Stimulated activated CD4-positive, alpha-beta T cell treated with anti-CD3 and anti-CD28 coated beads, Interleukin-4, amount 100 ng/mL, for 24 hours (primary cell): Measurements from ENCODE around the gene MKRN1.
"Not testable (repeated sequence)": the region's sequence is repeated elsewhere in the genome, so short reads cannot be mapped to it uniquely, and the experiment has no call there.

Source experiments
- DNase-seq: peaks from one replicate; pipeline ENCODE4 v3.0.0-alpha.2; 2020

MKRN1 gene, protein sequence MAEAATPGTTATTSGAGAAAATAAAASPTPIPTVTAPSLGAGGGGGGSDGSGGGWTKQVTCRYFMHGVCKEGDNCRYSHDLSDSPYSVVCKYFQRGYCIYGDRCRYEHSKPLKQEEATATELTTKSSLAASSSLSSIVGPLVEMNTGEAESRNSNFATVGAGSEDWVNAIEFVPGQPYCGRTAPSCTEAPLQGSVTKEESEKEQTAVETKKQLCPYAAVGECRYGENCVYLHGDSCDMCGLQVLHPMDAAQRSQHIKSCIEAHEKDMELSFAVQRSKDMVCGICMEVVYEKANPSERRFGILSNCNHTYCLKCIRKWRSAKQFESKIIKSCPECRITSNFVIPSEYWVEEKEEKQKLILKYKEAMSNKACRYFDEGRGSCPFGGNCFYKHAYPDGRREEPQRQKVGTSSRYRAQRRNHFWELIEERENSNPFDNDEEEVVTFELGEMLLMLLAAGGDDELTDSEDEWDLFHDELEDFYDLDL

DNA sequence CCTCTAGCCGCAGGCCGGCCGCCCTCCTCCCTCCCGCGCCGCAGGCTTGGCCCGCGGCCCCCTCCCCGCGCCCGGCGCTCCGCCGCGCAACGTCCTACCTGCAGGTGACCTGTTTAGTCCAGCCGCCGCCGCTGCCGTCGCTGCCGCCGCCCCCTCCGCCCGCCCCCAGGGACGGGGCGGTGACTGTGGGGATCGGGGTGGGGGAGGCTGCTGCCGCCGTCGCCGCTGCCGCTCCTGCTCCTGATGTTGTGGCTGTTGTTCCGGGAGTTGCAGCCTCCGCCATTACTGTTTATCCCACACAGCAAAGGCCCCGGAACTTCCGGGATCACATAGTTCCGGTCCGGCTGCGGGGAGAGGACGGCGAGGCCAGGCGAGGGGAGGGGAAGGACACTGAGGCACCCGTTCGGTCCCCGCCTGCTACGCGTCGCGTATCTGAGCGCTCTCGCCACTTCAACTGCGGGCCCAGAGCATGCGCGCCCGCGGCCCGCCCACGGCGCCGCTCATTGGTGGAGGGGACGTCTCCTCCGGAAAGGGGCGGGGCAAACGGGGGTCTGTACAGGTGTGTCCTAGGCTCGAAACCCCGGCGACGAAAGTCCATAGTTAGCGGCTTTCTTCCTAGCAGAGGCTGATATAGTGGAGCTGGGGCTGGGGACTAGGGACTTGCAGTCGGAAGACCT lies at the start of gene MKRN1:
Gene MKRN1, minus strand, starts transcription at position 444 of the 677 bp plus-strand sequence. Its CDS starts 161 bp downstream, at position 283.
- DNase-seq = peak; percentile 93

DNA sequence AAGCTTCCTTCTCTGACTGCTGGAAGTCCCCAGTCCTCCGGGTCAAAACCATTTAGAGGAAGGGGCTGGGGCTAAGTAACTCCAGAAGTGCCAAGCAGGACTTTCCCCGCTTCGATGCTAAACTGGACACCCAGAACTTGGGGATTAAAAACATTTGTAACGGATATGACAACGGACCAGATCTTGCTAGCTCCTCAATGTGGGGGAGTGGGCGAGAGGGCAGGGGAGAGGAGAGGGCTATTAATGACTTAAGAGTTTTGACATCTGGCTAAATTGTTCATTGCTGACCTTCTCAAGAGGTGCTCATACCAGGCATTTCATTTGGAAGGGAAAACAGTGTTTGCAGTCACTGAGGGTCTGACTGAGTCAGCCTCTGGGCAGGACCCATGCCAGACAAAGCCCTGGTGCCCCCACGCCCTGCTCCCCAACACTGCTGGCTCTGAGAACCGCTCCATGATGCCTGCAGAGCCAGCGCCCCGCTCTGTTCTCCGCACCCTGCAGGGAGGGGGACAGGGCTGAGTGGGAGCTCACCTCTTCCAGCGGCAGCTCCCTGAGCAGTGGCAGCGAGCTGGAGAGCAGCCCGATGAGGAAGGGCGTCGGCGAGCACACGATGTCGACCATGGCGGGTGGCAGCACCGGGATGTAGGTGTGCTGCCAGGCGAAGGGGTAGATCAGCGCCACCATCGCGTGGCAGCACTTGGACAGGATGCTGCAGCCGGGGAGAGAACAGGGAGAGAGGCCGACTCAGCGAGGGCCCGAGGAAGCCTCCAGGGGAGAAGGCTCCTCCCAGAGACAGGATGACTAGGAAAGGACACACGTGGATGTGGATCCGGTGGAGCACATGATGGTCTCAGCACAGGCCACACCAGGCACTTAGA lies 47.7 kb upstream of the MKRN1 start:
- no peak for DNase-seq

DNA sequence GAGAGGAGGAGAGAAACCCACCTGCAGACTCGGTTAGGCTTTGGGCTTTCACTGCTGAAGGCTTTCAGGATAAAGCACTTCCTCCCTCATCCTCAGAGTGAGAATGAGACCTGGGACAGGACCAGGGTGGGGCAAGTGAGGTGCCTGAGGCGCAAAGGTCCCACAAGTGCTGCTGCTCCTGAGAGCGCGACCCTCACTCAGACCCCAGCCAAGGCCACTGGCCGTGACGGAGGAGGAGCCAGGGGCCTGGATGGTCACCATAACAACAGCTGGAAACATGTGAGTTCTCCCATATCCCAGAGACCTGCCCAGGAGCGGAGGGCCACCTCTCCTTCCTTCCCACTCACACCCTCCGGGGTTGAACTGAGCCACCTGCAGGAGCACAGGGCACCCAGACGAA lies 46.9 kb upstream of the MKRN1 start:
- no peak for DNase-seq

DNA sequence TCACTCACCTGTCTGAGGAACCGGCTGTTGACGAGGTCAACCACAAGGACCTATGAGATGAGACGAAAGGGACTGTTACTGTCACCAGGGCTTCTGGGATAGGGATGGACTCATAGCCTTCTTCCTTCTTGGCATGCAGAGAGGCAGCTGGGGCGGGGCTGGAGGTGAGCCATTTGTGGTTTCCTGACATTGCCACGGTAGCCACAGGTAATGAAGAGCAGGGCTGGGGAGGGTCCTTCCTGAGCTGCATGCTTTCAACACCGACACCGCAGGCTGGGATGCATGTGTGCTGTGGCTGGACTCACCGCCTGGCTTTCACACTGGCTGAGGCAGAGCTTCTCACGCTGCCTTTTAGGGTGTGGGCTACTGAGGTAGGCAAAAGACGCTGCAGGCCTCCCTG lies 46.4 kb upstream of the MKRN1 start:
- no peak for DNase-seq

DNA sequence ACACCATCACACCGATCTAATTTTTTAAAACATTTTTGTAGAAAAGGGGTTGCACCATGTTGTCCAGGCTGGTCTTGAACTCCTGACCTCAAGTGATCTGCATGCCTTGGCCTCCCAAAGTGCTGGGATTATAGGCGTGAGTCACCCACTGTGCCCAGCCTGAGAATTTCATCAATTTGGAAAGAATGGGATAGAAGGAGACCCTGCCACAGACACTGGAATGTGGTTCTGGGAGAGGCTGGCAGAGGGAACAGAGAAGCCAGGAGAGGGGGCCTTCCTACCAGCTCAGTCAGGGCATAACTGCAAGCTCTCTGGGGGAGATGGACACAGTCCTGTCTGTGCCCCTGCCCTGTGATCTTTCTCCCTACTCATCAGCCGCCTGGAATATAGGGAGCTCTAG lies 42.1 kb upstream of the MKRN1 start:
- no peak for DNase-seq

DNA sequence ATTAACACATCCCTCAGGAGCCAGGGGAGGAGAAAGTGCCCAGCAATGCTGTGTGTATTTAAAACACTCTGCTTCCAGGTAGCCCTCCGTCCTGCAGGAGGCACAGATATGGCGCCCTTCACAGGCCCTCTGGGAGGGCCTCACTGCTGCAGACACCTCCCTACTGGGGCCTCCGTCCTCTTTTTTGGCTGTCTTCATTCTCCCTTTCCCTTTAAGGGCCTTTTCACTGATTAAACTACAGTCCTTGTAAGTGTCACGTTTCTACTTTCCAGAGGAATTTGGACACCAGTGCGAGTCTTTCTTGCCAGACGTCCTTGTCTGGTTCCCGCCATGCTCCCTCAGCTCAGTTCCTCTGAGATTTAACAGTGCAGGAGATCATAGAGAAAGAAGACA lies 39.7 kb upstream of the MKRN1 start:
- DNase-seq = no peak

DNA sequence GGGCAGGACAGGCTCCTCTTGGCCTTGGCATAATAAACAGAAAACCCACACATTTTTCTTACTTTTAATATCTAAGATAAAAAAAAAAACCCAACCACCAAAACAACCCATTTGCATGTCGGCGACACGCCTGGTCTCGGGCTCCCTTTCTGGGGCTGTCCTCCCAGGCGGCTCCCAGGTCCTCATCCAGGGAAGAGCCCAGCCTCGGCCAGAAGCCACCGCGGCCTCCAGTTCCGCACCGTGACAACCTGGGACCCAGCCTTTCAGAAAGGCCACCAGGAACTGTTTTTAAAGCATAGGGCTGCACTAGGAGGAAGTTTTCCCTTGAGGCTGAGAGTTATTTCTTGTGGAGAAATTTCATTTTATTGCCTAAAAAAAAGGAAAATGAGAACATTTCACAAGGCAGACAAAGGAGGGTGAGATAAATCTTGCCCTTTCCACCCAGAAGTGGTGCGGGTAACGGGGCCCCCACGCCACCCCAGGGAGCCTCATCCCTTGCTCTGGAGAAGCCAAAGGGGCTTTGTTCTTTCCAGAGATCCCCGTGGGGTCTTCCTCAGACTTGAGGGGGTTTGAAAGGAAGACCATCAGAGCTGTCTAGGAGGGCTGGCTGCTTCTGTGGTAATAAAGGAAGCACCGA lies 39.2 kb upstream of the MKRN1 start:
- DNase-seq = no peak

DNA sequence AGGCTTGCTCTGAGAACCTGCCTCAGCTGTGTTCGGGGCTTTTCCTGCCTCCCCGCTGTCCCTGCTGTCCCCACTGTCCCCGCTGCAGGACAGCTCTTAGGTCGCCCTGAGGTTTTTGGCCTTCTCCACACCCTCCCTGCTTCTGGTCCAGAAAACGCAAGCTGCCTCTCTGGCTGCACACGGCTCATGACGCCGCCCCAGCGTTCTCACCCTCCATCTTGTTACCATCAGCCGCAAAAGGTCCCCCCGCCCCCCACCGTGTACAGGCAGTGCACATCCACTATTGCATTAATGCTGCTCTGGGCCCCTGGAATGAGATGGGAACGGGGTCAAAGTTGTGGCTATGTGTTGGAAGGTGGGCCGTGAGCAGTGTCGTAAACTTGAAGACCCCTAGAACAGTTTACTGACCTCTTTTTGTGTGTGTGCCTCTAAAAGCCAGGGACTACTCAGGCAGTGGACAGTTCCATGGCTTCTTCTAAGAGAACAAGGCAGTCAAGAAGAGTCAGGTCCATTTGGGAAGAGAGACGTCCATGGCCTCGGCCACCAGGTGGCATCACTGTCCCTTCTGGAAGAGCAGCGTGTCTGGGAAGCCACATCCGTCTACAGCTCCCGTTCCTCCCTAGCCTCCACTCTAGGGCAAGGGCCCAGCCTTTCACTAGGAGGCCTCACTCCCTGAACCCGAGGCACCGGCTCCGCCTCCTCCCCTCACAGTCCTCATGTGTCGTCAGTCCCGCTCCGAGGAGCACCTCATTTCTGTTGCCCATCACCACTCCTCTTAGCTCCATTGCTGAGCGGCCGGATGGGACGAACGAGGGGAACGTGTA lies 38.5 kb upstream of the MKRN1 start:
- peak; percentile 72 for DNase-seq

DNA sequence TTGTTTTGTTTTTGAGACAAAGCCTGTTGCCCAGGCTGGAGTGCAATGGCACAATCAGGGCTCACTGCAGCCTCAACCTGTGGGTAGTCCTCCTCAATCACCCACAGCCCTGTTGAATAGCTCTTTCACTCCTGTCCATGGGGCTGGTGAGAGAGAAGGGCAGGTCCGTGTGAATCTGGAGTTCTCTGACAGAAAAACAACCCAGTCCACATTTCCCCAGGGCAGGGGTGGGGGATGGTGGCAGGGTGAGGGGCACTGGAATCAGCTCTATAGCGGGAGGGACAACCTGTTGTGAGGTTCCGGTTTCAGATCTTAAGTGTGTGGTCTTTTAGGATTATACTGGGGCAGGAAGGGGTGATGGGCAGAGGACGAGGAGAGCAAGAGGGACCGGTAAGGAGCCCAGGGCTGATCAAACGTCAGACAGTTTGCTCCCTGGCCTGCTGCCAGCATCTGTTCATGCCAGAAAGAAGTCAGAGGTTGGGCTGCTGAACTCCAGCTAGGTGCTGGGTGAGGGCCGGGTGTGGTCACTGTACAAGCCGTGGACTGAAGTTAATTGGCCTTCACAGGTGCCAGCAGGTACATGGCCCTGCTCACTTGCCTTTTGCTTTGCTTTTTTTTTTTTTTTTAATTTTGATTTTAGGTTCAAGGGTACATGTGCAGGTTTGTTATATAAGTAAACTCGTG lies 33.2 kb upstream of the MKRN1 start:
- DNase-seq = no peak

DNA sequence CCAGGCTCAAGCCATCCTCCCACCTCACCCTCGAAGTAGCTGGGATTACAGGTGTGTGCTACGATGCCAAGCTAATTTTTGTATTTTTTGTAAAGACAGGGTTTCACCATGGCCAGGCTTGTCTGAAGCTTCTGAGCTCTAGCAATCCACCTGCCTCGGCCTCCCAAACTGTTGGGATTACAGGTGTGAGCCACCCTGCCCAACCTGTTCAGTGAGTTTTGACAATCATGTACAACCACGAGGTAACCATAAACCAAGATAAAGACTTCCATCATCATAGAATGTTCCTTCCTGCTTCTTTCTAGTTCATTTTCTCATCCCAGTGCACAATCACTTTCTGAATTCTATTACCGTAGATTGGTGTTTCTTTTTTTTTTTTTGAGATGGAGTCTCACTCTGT lies 30.5 kb upstream of the MKRN1 start:
- no peak for DNase-seq

DNA sequence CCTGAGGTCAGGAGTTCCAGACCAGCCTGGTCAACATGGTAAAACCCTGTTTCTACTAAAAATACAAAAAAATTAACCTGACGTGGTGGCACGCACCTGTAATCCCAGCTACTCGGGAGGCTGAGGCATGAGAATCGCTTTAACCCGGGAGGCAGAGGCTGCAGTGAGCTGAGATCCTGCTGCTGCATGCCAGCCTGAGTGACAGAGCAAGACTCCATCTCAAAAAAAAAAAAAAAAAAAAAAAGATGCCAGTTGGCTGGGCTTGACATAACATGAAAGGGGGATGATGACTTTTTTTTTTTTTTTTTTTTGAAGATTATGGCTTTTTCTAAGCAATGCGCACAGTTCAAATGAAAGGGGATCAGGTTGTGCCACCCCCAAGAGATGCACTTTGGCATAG lies 28.3 kb upstream of the MKRN1 start:
- not testable (repeated sequence) for DNase-seq

DNA sequence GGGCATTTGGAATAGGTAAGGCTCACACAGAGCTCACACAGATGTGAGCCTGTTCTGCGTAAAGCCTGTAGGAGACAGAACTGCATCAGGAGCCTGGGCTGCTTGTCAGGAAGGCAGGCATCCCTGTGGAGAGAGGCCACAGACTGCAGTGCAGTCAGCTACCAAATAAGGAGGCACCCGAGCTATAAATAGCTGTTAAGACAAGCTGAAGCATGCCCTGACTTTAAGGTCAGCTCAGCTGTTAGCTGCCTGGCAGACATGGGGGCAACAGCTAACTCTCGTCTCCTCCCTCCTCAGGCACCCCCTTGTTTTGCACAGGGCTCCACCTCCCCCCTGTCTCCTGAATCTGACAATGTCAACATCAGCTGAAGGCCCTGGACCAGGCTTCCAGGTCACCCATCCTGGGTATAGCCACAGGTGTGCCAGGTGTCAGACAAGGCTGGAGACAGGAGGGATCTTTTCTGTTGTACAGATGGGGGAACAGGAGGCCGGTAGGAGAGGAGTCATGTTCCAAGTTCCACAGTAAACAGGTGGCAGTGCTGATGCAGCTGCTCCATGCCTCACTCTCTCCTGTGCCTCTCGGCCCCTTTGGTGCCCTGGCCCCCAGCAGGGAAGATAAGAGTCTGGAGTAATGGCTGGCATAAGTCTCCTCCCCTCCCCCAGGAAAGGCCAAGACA lies 27.6 kb upstream of the MKRN1 start:
- no peak for DNase-seq

DNA sequence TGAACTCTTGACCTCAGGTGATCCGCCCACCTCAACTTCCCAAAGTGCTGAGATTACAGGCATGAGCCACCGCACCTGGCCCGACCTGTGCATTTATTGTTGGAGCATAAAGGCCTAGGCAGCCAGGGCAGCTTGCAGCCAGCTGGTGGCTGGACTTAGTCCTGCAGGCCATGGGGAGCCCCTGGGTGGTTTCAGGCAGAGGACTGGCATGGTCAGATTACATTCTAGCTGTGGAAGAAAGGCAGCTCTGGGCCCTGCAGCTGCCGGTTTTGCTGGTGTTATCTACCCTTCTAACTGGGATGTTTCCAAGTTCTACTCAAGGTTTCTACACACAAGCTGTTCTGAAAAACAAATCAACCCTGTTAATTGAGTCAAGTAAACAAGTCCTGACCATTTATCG lies 22.7 kb upstream of the MKRN1 start:
- no peak for DNase-seq

DNA sequence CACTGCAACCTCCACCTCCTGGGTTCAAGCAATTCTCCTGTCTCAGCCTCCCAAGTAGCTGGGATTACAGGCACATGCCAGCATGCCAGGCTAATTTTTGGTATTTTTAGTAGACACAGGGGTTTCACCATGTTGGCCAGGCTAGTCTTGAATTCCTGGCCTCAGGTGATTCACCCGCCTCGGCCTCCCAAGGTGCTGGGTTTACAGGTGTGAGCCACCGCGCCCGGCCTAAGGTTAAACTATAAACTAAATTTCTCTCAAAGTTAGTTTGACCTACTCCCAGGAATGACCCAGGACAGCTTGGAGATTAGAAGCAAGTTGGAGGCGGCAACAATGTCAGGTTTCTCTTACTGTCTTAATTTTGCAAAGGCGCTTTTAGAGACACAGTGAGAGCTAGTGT lies 18.5 kb upstream of the MKRN1 start:
- not testable (repeated sequence) for DNase-seq

DNA sequence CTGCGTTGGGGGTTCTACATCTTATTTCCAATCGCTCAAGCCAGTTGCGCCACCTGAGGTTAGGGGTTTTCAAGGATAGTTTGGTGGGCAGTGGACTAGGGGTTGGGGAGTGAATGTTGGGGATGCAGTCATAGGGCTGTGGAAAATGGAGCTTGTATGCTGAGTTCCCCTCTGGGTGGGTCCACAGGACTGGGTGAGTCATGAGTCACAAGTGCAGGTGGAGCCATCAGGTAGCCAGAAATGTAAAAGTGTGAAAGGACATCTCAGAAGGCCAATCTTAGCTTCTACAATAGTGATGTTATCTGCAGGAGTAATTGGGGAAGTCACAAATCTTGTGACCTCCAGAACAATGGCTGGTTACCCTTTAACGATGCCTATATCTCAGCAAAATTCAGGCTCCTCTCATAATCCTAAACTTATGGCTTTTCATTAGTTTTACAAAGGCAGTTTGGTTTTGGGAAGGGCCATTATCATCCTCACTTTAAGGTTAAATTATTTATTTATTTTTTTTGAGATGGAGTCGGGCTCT lies 18.0 kb upstream of the MKRN1 start:
- no peak for DNase-seq

DNA sequence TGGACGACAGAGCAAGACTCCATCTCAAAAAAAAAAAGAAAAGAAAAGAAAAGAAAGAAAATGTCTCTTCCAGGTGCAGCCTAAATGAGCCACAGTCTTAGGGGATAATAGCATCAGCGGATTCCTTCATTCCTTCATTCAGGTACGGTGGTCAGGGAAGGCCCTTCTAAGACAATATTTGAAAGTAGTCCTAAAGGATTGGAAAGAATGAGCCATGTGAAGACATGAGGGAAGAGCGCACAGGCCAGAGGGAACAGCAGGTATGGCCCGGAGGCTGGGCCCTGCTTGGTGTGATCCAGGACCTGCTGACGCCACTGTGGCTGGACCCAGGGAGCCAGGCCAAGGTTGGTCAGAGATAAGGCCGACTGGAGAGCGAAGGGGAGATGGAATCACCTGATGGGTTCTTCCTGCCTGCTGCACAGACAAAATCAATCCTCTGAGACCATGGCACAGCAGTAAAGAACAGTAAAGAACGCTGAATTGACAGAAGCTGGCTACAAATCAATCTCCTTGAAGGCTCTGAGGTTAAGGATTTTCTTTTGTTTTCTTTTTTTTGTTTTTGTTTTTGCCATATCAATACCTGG lies 16.3 kb upstream of the MKRN1 start:
- DNase-seq = no peak

DNA sequence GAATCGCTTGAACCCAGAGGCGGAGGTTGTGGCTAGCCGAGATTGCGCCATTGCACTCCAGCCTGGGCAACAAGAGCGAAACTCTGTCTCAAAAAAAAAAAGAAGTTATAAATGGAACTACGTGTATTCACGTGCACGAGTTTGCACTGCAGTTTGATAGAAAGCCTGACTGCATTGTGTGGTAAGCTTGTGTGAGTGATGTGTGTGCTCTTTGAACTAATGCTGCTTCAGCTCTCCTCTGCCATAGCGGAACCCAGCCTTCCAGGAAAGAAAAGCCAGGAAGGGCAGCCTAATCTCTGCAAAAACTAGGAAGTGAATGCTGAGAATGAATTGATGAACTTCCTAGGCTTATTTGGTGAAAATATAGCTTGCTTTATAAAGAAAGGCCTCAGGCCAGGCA lies 15.6 kb upstream of the MKRN1 start:
- DNase-seq = no peak

DNA sequence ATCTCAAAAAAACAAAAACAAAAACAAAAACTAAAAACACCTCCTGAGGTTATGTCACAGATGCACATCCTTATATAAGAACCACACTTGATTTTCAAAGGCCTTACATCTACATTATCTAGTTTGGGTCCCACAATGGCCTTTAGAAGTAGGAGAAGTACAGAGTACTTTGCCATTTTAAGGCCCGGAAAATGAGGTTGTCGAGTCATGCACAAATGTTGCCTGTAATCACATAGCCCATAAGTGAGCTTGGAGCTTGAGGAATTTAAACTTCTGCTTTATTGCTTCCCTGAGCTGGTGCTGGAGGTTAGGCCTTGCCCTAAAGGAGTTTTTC lies 9.7 kb upstream of the MKRN1 start:
- no peak for DNase-seq

DNA sequence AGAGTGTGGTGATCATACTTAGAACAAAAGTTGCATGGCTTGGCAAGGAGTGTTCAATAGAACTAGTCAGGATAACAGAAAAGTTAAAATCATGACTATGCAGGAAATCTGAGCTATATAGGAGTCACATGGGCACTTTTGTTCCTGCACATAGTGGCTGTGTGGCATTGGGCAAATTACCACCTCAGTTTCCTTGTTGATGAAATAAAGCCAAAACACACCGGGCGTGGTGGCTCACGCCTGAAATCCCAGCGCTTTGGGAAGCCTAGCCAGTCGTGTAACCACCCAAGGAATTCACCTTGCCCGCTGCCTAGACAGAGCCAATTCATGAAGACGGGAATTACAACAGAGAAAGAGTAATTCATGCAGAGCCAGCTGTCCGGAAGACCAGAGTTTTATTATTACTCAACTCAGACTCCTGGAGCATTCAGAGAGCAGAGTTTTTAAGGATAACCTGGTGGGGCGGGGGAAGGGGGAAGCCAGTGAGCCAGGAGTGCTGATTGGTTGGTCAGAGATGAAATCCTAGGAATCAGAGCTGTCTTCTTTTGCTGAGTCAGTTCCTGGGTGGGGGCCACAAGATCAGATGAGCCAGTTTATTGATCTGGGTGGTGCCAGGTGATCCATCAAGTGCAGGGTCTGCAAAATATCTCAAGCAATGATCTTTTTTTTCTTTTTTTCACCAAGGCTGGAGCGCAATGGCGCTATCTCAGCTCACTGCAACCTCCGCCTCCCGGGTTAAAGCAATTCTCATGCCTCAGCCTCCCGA lies 6.4 kb upstream of the MKRN1 start:
- no peak for DNase-seq
